Fibroblast of the conjunctiva (primary cell): ENCODE measurements around the gene NSUN5.
"Not testable (repeated sequence)": the region's sequence is repeated elsewhere in the genome, so short reads cannot be mapped to it uniquely, and the experiment has no call there.

Experiments used
- DNase-seq: peaks from one replicate; pipeline ENCODE4 v3.0.0-alpha.2; 2010; ENCODE audit warnings: low read depth

Gene NSUN5

GRCh38 chr7:73267813-73268212 lies 40.8 kb downstream of the NSUN5 start:
- not testable (repeated sequence) for DNase-seq

GRCh38 chr7:73266719-73267368 lies 41.8 kb downstream of the NSUN5 start:
- DNase-seq: not testable (repeated sequence)

- not testable (repeated sequence) for DNase-seq
Observed at GRCh38 chr7:73262416-73262815, 46.2 kb downstream of the NSUN5 start.
